ENCODE measurements around the gene FAM234B.

FAM234B gene

DNA sequence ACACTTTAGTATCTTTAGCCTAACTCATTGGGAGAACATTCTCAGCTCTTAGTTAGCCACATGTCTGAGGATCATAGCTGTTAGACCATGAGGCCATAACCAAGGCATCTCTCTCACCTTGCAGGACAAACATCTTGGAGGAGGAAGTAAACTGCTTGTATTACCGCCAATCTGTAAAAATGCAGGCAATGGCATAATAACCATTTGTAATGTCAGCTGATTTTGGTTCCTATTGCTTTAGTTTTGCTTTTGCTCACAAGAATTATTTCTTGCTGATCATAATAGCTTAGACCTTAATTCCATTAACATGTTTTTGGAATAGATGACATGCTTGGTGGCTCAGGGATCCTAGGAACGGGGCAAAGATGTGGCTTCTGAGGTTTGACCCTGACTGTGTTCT is 75.6 kb downstream of the FAM234B start:
- no peak for DNase-seq (ENCODE audit: low spot score)

DNA sequence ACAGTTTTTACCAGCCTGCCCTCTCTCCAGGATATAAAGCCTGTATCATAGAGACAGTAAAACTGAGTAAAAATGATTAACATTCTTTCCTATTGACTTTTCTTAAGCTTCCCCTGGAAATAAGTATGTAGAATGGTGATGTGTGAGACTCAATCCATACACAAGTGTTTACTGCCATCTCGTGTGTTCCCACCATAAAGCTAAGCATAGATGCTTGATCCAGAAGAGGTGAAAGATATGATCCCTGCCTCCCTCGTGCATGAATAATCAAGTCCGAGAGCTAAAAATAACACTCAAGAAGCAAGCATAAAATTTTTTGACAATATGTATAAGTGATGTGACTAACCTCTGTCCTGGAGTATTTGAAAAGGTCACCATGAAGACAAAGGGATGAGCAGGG is 76.2 kb downstream of the FAM234B start:
- DNase-seq (ENCODE audit: low spot score): no peak

DNA sequence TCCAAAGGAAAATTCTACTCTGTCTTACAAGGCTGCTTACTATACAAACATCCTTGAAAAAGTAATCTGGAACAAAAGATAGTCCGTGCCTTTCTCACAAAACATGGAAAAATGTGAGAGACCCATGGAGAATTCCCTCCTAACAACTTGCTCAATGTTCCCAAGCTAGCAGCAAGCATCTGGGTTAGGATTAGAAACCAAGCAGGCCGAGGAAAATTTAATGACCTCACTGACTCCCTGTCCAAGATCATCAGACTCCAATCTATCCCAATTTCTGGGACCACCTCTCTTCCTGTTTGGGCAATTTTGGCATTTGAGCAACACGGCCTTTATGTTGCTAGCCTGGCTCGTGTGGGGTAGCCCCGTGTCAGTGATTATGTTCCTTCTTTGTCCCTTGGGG is 77.4 kb downstream of the FAM234B start:
- no peak for DNase-seq (ENCODE audit: low spot score)

DNA sequence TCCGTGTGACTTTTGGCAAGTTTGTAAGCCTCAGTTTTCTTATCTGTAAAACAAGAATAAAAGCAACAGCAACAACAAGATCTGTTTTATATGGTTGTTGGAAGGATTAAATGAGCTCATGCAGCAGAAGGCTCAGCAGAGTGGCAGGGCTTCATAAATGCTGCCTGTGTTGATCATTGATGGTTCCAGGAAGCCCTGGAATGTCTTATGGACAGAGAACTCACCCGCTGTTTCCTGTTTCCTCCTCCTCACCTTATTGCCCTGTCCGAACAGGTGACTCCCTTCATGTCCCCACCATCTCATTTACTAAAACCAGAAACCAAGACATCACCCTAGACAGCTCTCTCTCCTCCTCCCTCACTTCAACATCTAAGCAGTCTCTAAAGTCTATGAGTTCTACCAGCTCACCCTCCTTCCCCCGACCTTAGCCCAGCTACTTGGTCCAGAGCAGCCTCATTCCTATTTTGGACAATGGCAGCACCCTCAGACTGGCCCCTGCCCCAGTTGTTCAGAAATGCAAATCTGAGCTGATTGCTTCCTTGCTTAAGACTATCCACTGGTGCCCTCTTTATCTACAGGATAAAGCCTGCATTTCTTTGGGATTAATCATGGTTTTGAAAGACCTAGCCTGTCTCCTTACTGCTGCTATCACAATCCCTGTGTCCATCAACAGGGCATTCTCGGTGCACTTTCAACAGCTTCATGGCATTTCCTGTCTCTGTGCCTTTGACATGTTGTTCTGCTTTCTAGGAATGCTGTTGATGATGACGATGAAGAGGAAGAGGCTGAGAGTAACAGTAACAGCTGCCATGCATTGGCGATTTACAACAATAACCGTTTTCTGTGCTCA is 80.7 kb downstream of the FAM234B start:
- DNase-seq (ENCODE audit: low spot score): no peak

DNA sequence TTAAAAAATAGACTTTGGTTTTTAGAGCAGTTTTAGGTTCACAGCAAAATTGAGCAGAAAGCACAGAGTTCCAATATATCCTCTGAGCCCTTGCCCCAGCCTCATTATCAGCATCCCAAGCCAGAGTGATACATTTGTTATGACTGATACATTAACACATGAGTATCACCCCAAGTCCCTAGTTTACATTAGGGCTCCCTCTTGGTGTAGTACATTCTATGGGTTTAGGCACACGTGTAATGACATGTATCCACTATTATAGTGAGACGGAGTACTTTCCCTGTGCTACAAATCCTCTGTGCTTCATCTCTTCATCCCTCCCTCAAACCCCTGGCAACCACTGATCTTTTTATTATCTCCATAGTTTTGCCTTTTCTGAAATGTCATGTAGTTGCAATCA is 81.8 kb downstream of the FAM234B start:
- no peak for DNase-seq (ENCODE audit: low spot score)

DNA sequence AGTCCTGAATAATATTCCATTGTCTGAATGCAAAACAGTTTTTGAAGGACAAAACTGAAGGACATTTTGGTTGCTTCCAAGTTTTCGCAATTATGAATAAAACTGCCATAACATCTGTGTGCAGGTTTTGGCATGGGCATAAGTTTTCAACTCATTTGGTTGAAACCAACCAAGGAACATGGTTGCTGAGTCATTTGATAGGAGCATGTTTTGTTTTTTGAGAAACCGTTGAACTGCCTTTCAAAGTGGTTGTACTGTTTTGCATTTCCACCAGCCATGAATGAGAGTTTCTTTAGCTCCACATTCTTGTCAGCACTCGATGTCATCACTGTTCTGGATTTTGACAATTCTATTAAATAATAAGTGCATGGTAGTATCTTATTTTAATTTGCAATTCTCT is 82.3 kb downstream of the FAM234B start:
- no peak for DNase-seq (ENCODE audit: low spot score)

DNA sequence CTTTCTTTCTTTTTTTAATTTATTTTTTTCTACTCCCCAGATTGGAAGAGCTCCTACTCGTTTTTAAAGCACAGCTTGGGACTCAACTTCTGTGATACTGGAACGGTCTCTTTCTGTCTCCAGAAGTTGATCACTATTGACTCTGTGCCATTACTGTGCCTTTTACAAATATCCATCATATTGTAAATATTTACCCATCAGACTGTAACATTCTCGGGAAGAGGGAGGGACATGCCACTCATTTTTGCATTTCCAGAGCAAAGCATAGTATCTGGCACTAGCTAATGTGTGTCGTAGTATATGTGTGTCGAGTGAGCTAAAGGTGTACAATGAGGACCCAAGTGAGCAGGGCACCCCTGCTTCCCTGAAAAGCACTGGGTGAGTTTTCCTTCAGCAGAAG is 83.3 kb downstream of the FAM234B start:
- no peak for DNase-seq (ENCODE audit: low spot score)

DNA sequence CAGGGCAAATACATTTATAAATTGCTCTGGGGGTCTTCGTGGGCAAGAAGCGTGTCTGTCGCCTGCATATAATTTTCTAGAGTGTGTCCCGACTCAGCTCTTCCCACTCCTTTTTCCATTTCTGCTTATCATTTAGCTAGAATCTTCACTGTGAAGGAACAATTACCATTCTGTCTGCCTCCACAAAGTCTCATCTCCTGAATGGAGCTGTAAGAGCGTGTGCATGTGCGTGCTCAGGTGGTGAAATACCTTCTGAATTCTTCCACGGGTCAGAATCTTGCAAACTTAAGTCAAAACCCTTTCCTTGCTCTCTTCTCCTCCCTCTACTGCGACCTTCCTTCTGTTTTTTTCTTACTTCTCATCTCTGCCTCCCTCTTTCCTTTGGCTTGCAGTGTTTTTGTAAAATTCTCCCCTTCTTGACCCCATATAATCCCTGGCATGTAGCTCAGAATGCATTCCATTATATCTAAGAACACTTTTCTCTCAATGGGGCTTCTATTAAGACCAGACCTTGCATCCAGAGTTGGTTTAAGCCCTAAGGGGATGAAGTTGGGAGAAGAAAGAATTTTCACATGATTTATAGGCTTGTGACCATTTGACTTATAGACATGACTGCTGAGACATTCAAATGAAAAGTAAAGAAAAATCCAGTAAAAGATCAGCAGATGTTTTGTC is 84.2 kb downstream of the FAM234B start:
- no peak for DNase-seq (ENCODE audit: low spot score)

DNA sequence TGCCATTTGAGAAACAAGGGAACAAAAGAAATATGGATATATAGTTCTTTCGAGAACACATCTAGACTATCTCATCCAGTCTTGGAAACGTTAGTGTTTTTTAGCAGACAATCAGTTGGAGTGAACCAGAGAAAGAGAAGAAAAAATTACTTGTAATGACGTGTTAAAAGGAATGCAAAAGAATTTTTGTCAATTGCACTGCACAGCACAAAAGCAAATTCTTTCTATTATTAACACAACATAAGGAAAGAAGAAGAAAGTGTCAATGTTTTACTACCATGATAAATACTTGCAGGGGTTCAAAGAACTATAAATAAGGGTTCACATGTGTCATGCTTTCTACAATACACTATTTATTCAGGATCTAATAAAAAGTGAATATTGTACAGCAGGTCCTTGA is 86.8 kb downstream of the FAM234B start:
- DNase-seq (ENCODE audit: low spot score): no peak

All from Ammon's horn (tissue), 1 donor.